Transverse colon (tissue), 4 donors: ENCODE results near the gene EML6.

Experiments
- EP300 ChIP-seq: sonication (generic); formaldehyde crosslinking; IDR thresholded peaks from one replicate; pipeline ENCODE4 v1.6.1; 2017; ENCODE audit warnings: antibody characterized with exemption, low read depth
- POLR2A ChIP-seq: fragments of 450-650 bp; IDR thresholded peaks from one replicate; pipeline ENCODE4 v1.6.1; 2016; ENCODE audit warnings: antibody characterized with exemption, mild to moderate bottlenecking, moderate library complexity
- POLR2AphosphoS5 ChIP-seq, 3 donors: sonication (generic); formaldehyde crosslinking; IDR thresholded peaks; one replicate each; pipeline ENCODE4 v1.6.1; 2016; ENCODE audit warnings: antibody characterized with exemption in 3 of 3
- TF ChIP-seq, protein P1 (sequence below), 5 experiments: fragments of 200-600 bp in 3 of 5; fragments of 450-650 bp in 2 of 5; sonication (generic) in 3 of 5; IDR thresholded peaks; 1 replicate in 2 of 5; 2 replicates in 3 of 5; pipeline ENCODE4 v1.5.1; 2016 to 2017; ENCODE audit warnings: antibody characterized with exemption in 5 of 5, inconsistent platforms in 3 of 5, mild to moderate bottlenecking in 2 of 5, moderate library complexity in 1 of 5

GRCh38 chr2:55006306-55006705, 282.8 kb downstream of the EML6 start:
- no peak for TF ChIP-seq POLR2AphosphoS5 (IDR thresholded peaks at IDR 0.05)
- TF ChIP-seq, protein P1, sequence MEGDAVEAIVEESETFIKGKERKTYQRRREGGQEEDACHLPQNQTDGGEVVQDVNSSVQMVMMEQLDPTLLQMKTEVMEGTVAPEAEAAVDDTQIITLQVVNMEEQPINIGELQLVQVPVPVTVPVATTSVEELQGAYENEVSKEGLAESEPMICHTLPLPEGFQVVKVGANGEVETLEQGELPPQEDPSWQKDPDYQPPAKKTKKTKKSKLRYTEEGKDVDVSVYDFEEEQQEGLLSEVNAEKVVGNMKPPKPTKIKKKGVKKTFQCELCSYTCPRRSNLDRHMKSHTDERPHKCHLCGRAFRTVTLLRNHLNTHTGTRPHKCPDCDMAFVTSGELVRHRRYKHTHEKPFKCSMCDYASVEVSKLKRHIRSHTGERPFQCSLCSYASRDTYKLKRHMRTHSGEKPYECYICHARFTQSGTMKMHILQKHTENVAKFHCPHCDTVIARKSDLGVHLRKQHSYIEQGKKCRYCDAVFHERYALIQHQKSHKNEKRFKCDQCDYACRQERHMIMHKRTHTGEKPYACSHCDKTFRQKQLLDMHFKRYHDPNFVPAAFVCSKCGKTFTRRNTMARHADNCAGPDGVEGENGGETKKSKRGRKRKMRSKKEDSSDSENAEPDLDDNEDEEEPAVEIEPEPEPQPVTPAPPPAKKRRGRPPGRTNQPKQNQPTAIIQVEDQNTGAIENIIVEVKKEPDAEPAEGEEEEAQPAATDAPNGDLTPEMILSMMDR (IDR thresholded peaks at IDR 0.05), result no peak
- no peak for TF ChIP-seq POLR2A
- TF ChIP-seq EP300, result no peak
